ENCODE data around the gene ARHGAP4. TPM values are rescaled to one million over a fixed set of nuclear protein-coding genes. Genes with fewer than 3 reads are reported as not detected.

Gene ARHGAP4
- total RNA-seq, 4 donors from 2014 or later: 16.6 to 72.2 (median 36.4) TPM

- ATAC-seq (ENCODE audit: low FRiP score) (no peak), DNase-seq (ENCODE audit: low spot score) (no peak)
- no peak for TF ChIP-seq CTCF (IDR thresholded peaks at IDR 0.05)
Observed at GRCh38 chrX:153861733-153862310, 64.2 kb downstream of the ARHGAP4 start.

GRCh38 chrX:153861151-153861550, 64.9 kb downstream of the ARHGAP4 start:
- DNase-seq (ENCODE audit: low spot score): no peak
- ATAC-seq (ENCODE audit: low FRiP score): no peak
- TF ChIP-seq CTCF (IDR thresholded peaks at IDR 0.05): no peak

Other genes starting within 250 kb of the ARHGAP4 start
- gene SLC6A8, start 238.3 kb downstream of the ARHGAP4 start, total RNA-seq: 10 to 100 TPM; 13.5 to 32.4 (median 26.3) TPM
- 100 to 1,000 TPM; 119 to 421 (median 240) TPM for gene BCAP31, start 201.9 kb downstream of the ARHGAP4 start, total RNA-seq
- 10 to 100 TPM; 17.5 to 38.9 (median 23.4) TPM for gene ABCD1, start 201.4 kb downstream of the ARHGAP4 start, total RNA-seq
- 10 to 100 TPM in 2 of 4 donors, 1 to 10 TPM in 2; 3.2 to 13.2 (median 10.2) TPM for gene PLXNB3, start 162.0 kb downstream of the ARHGAP4 start, total RNA-seq
- under 1 TPM in 3 of 4 donors, not detected in 1; 0.12 to 0.47 (median 0.19) TPM for gene SRPK3, start 145.2 kb downstream of the ARHGAP4 start, total RNA-seq
- gene IDH3G, start 131.9 kb downstream of the ARHGAP4 start, total RNA-seq: 100 to 1,000 TPM in 1 of 4 donors, 10 to 100 TPM in 3; 71.9 to 119 (median 89.7) TPM
- gene SSR4, start 131.6 kb downstream of the ARHGAP4 start, total RNA-seq: 100 to 1,000 TPM; 126 to 249 (median 179) TPM
- gene PDZD4, start 95.7 kb downstream of the ARHGAP4 start, total RNA-seq: 1 to 10 TPM; 1.9 to 2.6 (median 2.2) TPM
- gene L1CAM, start 40.1 kb downstream of the ARHGAP4 start, total RNA-seq: 1 to 10 TPM in 3 of 4 donors, under 1 TPM in 1; 0.37 to 2.8 (median 1.6) TPM
- gene AVPR2, start 21.6 kb downstream of the ARHGAP4 start, total RNA-seq: 10 to 100 TPM in 1 of 4 donors, 1 to 10 TPM in 2, under 1 TPM in 1; 0.74 to 22.7 (median 3.6) TPM
- 100 to 1,000 TPM in 1 of 4 donors, 10 to 100 TPM in 3; 85.7 to 101 (median 90.7) TPM for gene NAA10, start 8.8 kb upstream of the ARHGAP4 start, total RNA-seq
- gene RENBP, start 18.4 kb upstream of the ARHGAP4 start, total RNA-seq: 10 to 100 TPM in 3 of 4 donors, 1 to 10 TPM in 1; 7.8 to 33.0 (median 26.5) TPM
- 10 to 100 TPM; 21.5 to 41.5 (median 30.8) TPM for gene HCFC1, start 45.6 kb upstream of the ARHGAP4 start, total RNA-seq
- gene TMEM187, start 46.5 kb upstream of the ARHGAP4 start, total RNA-seq: 1 to 10 TPM; 1.9 to 9.0 (median 4.5) TPM
- gene IRAK1, start 93.6 kb upstream of the ARHGAP4 start, total RNA-seq: 10 to 100 TPM; 43.1 to 85.3 (median 78.4) TPM
- 10 to 100 TPM; 48.8 to 66.7 (median 56.0) TPM for gene MECP2, start 171.5 kb upstream of the ARHGAP4 start, total RNA-seq
- not detected for gene OPN1LW, start 218.0 kb upstream of the ARHGAP4 start, total RNA-seq